ENCODE data around the gene TTC38.
"Not testable (repeated sequence)": the region's sequence is repeated elsewhere in the genome, so short reads cannot be mapped to it uniquely, and the experiment has no call there.

TTC38 gene

GRCh38 chr22:46260038-46260437 is 7.8 kb upstream of the TTC38 start:
- no peaks in the 10 kb centered on the region for H3K36me3 ChIP-seq (ENCODE audit: control insufficient read depth in 2 of 2, insufficient read depth in 2 of 2, low read length in 2 of 2)
- H3K4me1 ChIP-seq (ENCODE audit: control insufficient read depth in 2 of 2, insufficient read depth in 2 of 2, low read length in 2 of 2), result peaks cover 2 to 9% of the 10 kb centered on the region in 2 donors
- H3K4me3 ChIP-seq (ENCODE audit: low read length in 2 of 2), result no peak overlapping the region
- H3K27ac ChIP-seq (ENCODE audit: low read depth in 2 of 2, low read length in 2 of 2), result no peak overlapping the region
- peaks cover 0 to 3% of the 10 kb centered on the region in 2 donors for H3K27me3 ChIP-seq (ENCODE audit: control insufficient read depth in 2 of 2, insufficient read depth in 2 of 2, low read length in 2 of 2)
- H3K9ac ChIP-seq (ENCODE audit: low read depth in 1 of 2, low read length in 2 of 2), result no peak overlapping the region
- H3K9me3 ChIP-seq (ENCODE audit: control insufficient read depth in 2 of 2, low read length in 2 of 2), result no peaks in the 10 kb centered on the region

- Histone ChIP-seq H3K4me1 (ENCODE audit: control insufficient read depth in 2 of 2, insufficient read depth in 2 of 2, low read length in 2 of 2) (peaks cover 10 to 25% of the 10 kb centered on the region in 2 donors), H3K9me3 (ENCODE audit: control insufficient read depth in 2 of 2, low read length in 2 of 2) (no peaks in the 10 kb centered on the region), H3K4me3 (ENCODE audit: low read length in 2 of 2) (no peak overlapping the region), H3K27me3 (ENCODE audit: control insufficient read depth in 2 of 2, insufficient read depth in 2 of 2, low read length in 2 of 2) (peaks cover 0 to 3% of the 10 kb centered on the region in 2 donors), H3K9ac (ENCODE audit: low read depth in 1 of 2, low read length in 2 of 2) (peak overlapping the region in 1 of 2 donors; percentile 4), H3K27ac (ENCODE audit: low read depth in 2 of 2, low read length in 2 of 2) (no peak overlapping the region), H3K36me3 (ENCODE audit: control insufficient read depth in 2 of 2, insufficient read depth in 2 of 2, low read length in 2 of 2) (no peaks in the 10 kb centered on the region)
Measured at GRCh38 chr22:46262449-46263215, 5.2 kb upstream of the TTC38 start.

GRCh38 chr22:46263216-46263590 is 4.6 kb upstream of the TTC38 start, which contains the start of gene PKDREJ:
PKDREJ (minus strand) TSS chr22:46263343; CDS start chr22:46263322, 21 bp downstream.
- peak within 1 kb of the TSS in 1 of 2 donors; percentile 4 for H3K9ac ChIP-seq (ENCODE audit: low read depth in 1 of 2, low read length in 2 of 2)
- H3K4me3 ChIP-seq (ENCODE audit: low read length in 2 of 2), result peak within 1 kb of the TSS in 1 of 2 donors; percentile 26
- peaks cover 0 to 3% of the 10 kb centered on the region in 2 donors for H3K27me3 ChIP-seq (ENCODE audit: control insufficient read depth in 2 of 2, insufficient read depth in 2 of 2, low read length in 2 of 2)
- H3K4me1 ChIP-seq (ENCODE audit: control insufficient read depth in 2 of 2, insufficient read depth in 2 of 2, low read length in 2 of 2), result peaks cover 11 to 26% of the 10 kb centered on the region in 2 donors
- H3K9me3 ChIP-seq (ENCODE audit: control insufficient read depth in 2 of 2, low read length in 2 of 2), result no peaks in the 10 kb centered on the region
- H3K27ac ChIP-seq (ENCODE audit: low read depth in 2 of 2, low read length in 2 of 2), result peak within 1 kb of the TSS; percentile 60 to 65
- no peaks in the 10 kb centered on the region for H3K36me3 ChIP-seq (ENCODE audit: control insufficient read depth in 2 of 2, insufficient read depth in 2 of 2, low read length in 2 of 2)

- not testable (repeated sequence) for H3K9me3 ChIP-seq (ENCODE audit: control insufficient read depth in 2 of 2, low read length in 2 of 2); H3K4me3 ChIP-seq (ENCODE audit: low read length in 2 of 2); H3K36me3 ChIP-seq (ENCODE audit: control insufficient read depth in 2 of 2, insufficient read depth in 2 of 2, low read length in 2 of 2); H3K27me3 ChIP-seq (ENCODE audit: control insufficient read depth in 2 of 2, insufficient read depth in 2 of 2, low read length in 2 of 2); H3K9ac ChIP-seq (ENCODE audit: low read depth in 1 of 2, low read length in 2 of 2)
- H3K4me1 ChIP-seq (ENCODE audit: control insufficient read depth in 2 of 2, insufficient read depth in 2 of 2, low read length in 2 of 2), result peaks cover 17 to 35% of the 10 kb centered on the region in 2 donors
- H3K27ac ChIP-seq (ENCODE audit: low read depth in 2 of 2, low read length in 2 of 2), result peak overlapping the region; percentile 60 to 65
Measured at GRCh38 chr22:46264520-46264919, 3.3 kb upstream of the TTC38 start.

- not testable (repeated sequence) for H3K27ac ChIP-seq (ENCODE audit: low read depth in 2 of 2, low read length in 2 of 2); H3K4me3 ChIP-seq (ENCODE audit: low read length in 2 of 2); H3K9me3 ChIP-seq (ENCODE audit: control insufficient read depth in 2 of 2, low read length in 2 of 2); H3K27me3 ChIP-seq (ENCODE audit: control insufficient read depth in 2 of 2, insufficient read depth in 2 of 2, low read length in 2 of 2); H3K36me3 ChIP-seq (ENCODE audit: control insufficient read depth in 2 of 2, insufficient read depth in 2 of 2, low read length in 2 of 2); H3K9ac ChIP-seq (ENCODE audit: low read depth in 1 of 2, low read length in 2 of 2)
- peaks cover 17 to 39% of the 10 kb centered on the region in 2 donors for H3K4me1 ChIP-seq (ENCODE audit: control insufficient read depth in 2 of 2, insufficient read depth in 2 of 2, low read length in 2 of 2)
Measured at GRCh38 chr22:46265627-46266026, 2.2 kb upstream of the TTC38 start.

- Histone ChIP-seq H3K4me3 (ENCODE audit: low read length in 2 of 2) (peak overlapping the region in 1 of 2 donors; percentile 52), H3K27ac (ENCODE audit: low read depth in 2 of 2, low read length in 2 of 2) (peak overlapping the region; percentile 28 to 48), H3K9me3 (ENCODE audit: control insufficient read depth in 2 of 2, low read length in 2 of 2) (no peaks in the 10 kb centered on the region), H3K36me3 (ENCODE audit: control insufficient read depth in 2 of 2, insufficient read depth in 2 of 2, low read length in 2 of 2) (peaks cover 23 to 31% of the 10 kb centered on the region in 2 donors), H3K9ac (ENCODE audit: low read depth in 1 of 2, low read length in 2 of 2) (peak overlapping the region; percentile 32 to 84), H3K27me3 (ENCODE audit: control insufficient read depth in 2 of 2, insufficient read depth in 2 of 2, low read length in 2 of 2) (no peaks in the 10 kb centered on the region), H3K4me1 (ENCODE audit: control insufficient read depth in 2 of 2, insufficient read depth in 2 of 2, low read length in 2 of 2) (peaks cover 15 to 34% of the 10 kb centered on the region in 2 donors)
Measured at GRCh38 chr22:46269564-46269963, 1.8 kb downstream of the TTC38 start.

GRCh38 chr22:46272196-46272595 is 4.4 kb downstream of the TTC38 start:
- H3K36me3 ChIP-seq (ENCODE audit: control insufficient read depth in 2 of 2, insufficient read depth in 2 of 2, low read length in 2 of 2), result peaks cover 38 to 52% of the 10 kb centered on the region in 2 donors
- no peak overlapping the region for H3K27ac ChIP-seq (ENCODE audit: low read depth in 2 of 2, low read length in 2 of 2)
- H3K4me3 ChIP-seq (ENCODE audit: low read length in 2 of 2), result no peak overlapping the region
- H3K27me3 ChIP-seq (ENCODE audit: control insufficient read depth in 2 of 2, insufficient read depth in 2 of 2, low read length in 2 of 2), result no peaks in the 10 kb centered on the region
- peaks cover 10 to 17% of the 10 kb centered on the region in 2 donors for H3K4me1 ChIP-seq (ENCODE audit: control insufficient read depth in 2 of 2, insufficient read depth in 2 of 2, low read length in 2 of 2)
- H3K9me3 ChIP-seq (ENCODE audit: control insufficient read depth in 2 of 2, low read length in 2 of 2), result no peaks in the 10 kb centered on the region
- H3K9ac ChIP-seq (ENCODE audit: low read depth in 1 of 2, low read length in 2 of 2), result no peak overlapping the region

GRCh38 chr22:46272762-46273431 is 5.1 kb downstream of the TTC38 start:
- Histone ChIP-seq H3K27ac (ENCODE audit: low read depth in 2 of 2, low read length in 2 of 2) (no peak overlapping the region), H3K4me3 (ENCODE audit: low read length in 2 of 2) (no peak overlapping the region), H3K9me3 (ENCODE audit: control insufficient read depth in 2 of 2, low read length in 2 of 2) (no peaks in the 10 kb centered on the region), H3K27me3 (ENCODE audit: control insufficient read depth in 2 of 2, insufficient read depth in 2 of 2, low read length in 2 of 2) (no peaks in the 10 kb centered on the region), H3K36me3 (ENCODE audit: control insufficient read depth in 2 of 2, insufficient read depth in 2 of 2, low read length in 2 of 2) (peaks cover 42 to 56% of the 10 kb centered on the region in 2 donors), H3K9ac (ENCODE audit: low read depth in 1 of 2, low read length in 2 of 2) (no peak overlapping the region), H3K4me1 (ENCODE audit: control insufficient read depth in 2 of 2, insufficient read depth in 2 of 2, low read length in 2 of 2) (peaks cover 7 to 14% of the 10 kb centered on the region in 2 donors)

GRCh38 chr22:46273432-46274148 is 5.8 kb downstream of the TTC38 start:
- H3K36me3 ChIP-seq (ENCODE audit: control insufficient read depth in 2 of 2, insufficient read depth in 2 of 2, low read length in 2 of 2), result peaks cover 48 to 63% of the 10 kb centered on the region in 2 donors
- H3K4me1 ChIP-seq (ENCODE audit: control insufficient read depth in 2 of 2, insufficient read depth in 2 of 2, low read length in 2 of 2), result peaks cover 4 to 12% of the 10 kb centered on the region in 2 donors
- H3K27me3 ChIP-seq (ENCODE audit: control insufficient read depth in 2 of 2, insufficient read depth in 2 of 2, low read length in 2 of 2), result no peaks in the 10 kb centered on the region
- H3K9ac ChIP-seq (ENCODE audit: low read depth in 1 of 2, low read length in 2 of 2), result no peak overlapping the region
- no peak overlapping the region for H3K4me3 ChIP-seq (ENCODE audit: low read length in 2 of 2)
- no peak overlapping the region for H3K27ac ChIP-seq (ENCODE audit: low read depth in 2 of 2, low read length in 2 of 2)
- H3K9me3 ChIP-seq (ENCODE audit: control insufficient read depth in 2 of 2, low read length in 2 of 2), result no peaks in the 10 kb centered on the region

GRCh38 chr22:46274381-46274780 is 6.6 kb downstream of the TTC38 start:
- peaks cover 0 to 6% of the 10 kb centered on the region in 2 donors for H3K4me1 ChIP-seq (ENCODE audit: control insufficient read depth in 2 of 2, insufficient read depth in 2 of 2, low read length in 2 of 2)
- no peak overlapping the region for H3K9ac ChIP-seq (ENCODE audit: low read depth in 1 of 2, low read length in 2 of 2)
- H3K27me3 ChIP-seq (ENCODE audit: control insufficient read depth in 2 of 2, insufficient read depth in 2 of 2, low read length in 2 of 2), result no peaks in the 10 kb centered on the region
- H3K27ac ChIP-seq (ENCODE audit: low read depth in 2 of 2, low read length in 2 of 2), result no peak overlapping the region
- H3K36me3 ChIP-seq (ENCODE audit: control insufficient read depth in 2 of 2, insufficient read depth in 2 of 2, low read length in 2 of 2), result peaks cover 56 to 68% of the 10 kb centered on the region in 2 donors
- no peaks in the 10 kb centered on the region for H3K9me3 ChIP-seq (ENCODE audit: control insufficient read depth in 2 of 2, low read length in 2 of 2)
- H3K4me3 ChIP-seq (ENCODE audit: low read length in 2 of 2), result no peak overlapping the region

All from mucosa of rectum (tissue), 2 donors.